ENCODE results near the gene MAGI2. TPM values are rescaled to one million over a fixed set of nuclear protein-coding genes. Genes with fewer than 3 reads are reported as not detected.
"Not testable (repeated sequence)": the region's sequence is repeated elsewhere in the genome, so short reads cannot be mapped to it uniquely, and the experiment has no call there.

Gene MAGI2
- total and polyA plus RNA-seq, 2 experiments from 2014 or later = 10.4 to 26.4 TPM

GRCh38 chr7:78968951-78969350 is 484.5 kb downstream of the MAGI2 start (continued):
- TF ChIP-seq REST (IDR thresholded peaks at IDR 0.05; ENCODE audit: unreplicated experiment) = no peak
- TF ChIP-seq CTCF (conservative IDR thresholded peaks at IDR 0.05; ENCODE audit: low read depth in 2 of 2) = no peak
- no peak for TF ChIP-seq ZNF331 (CRISPR knock-in tag; IDR thresholded peaks at IDR 0.05; ENCODE audit: low read depth)
- no peak for TF ChIP-seq ETS1 (IDR thresholded peaks at IDR 0.05)
- no peak for TF ChIP-seq STAT1 (IDR thresholded peaks at IDR 0.05; ENCODE audit: unreplicated experiment)
- no peak for TF ChIP-seq EZH2 (IDR thresholded peaks at IDR 0.05; ENCODE audit: low read depth, unreplicated experiment)
- TF ChIP-seq NANOG (IDR thresholded peaks at IDR 0.05; ENCODE audit: borderline replicate concordance) = no peak
- no peak for TF ChIP-seq EZH2phosphoT487 (IDR thresholded peaks at IDR 0.05; ENCODE audit: unreplicated experiment)

- DNase-seq (ENCODE audit: low spot score); H4K20me1 ChIP-seq (replicated peaks; ENCODE audit: insufficient read depth); H3K27ac ChIP-seq (ENCODE audit: low read depth); H3K9me2 ChIP-seq (ENCODE audit: insufficient read depth); H3K27me3 Mint-ChIP-seq (ENCODE audit: insufficient read depth, low read depth, poor library complexity); H3K79me2 ChIP-seq (replicated peaks; ENCODE audit: insufficient read depth); H3K27me3 ChIP-seq (ENCODE audit: insufficient read depth); H3K4me1 ChIP-seq (ENCODE audit: insufficient read depth); ATAC-seq; H3K4me3 Mint-ChIP-seq; H3K36me3 ChIP-seq (ENCODE audit: insufficient read depth); H3K27ac Mint-ChIP-seq; H3K4me3 ChIP-seq; H3F3A ChIP-seq (replicated peaks; ENCODE audit: low read depth); H3K9me3 Mint-ChIP-seq; H3K4me2 ChIP-seq; H2AFZ ChIP-seq; H3K36me3 Mint-ChIP-seq (ENCODE audit: low read depth): not testable (repeated sequence)
- peaks cover 27% of the 10 kb centered on the region for H3K4me1 Mint-ChIP-seq
Observed at GRCh38 chr7:78967561-78967960, 485.9 kb downstream of the MAGI2 start.
